NCI-H2227 treated with DMSO at 0.1 percent for 48 hours (cell line): ENCODE measurements around the gene ABCF3.
"Not testable (repeated sequence)": the region's sequence is repeated elsewhere in the genome, so short reads cannot be mapped to it uniquely, and the experiment has no call there.

Experiments
- DNase-seq: peaks from one replicate; lab custom pipeline; 2025; lab: John Stamatoyannopoulos, UW

The ABCF3 gene, protein sequence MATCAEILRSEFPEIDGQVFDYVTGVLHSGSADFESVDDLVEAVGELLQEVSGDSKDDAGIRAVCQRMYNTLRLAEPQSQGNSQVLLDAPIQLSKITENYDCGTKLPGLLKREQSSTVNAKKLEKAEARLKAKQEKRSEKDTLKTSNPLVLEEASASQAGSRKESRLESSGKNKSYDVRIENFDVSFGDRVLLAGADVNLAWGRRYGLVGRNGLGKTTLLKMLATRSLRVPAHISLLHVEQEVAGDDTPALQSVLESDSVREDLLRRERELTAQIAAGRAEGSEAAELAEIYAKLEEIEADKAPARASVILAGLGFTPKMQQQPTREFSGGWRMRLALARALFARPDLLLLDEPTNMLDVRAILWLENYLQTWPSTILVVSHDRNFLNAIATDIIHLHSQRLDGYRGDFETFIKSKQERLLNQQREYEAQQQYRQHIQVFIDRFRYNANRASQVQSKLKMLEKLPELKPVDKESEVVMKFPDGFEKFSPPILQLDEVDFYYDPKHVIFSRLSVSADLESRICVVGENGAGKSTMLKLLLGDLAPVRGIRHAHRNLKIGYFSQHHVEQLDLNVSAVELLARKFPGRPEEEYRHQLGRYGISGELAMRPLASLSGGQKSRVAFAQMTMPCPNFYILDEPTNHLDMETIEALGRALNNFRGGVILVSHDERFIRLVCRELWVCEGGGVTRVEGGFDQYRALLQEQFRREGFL

GRCh38 chr3:184186184-184186901 lies at the start of gene ABCF3:
Gene ABCF3, plus strand, starts transcription at chr3:184186199. Its CDS starts 9 bp downstream, at chr3:184186208.
- DNase-seq, result no peak

DNA sequence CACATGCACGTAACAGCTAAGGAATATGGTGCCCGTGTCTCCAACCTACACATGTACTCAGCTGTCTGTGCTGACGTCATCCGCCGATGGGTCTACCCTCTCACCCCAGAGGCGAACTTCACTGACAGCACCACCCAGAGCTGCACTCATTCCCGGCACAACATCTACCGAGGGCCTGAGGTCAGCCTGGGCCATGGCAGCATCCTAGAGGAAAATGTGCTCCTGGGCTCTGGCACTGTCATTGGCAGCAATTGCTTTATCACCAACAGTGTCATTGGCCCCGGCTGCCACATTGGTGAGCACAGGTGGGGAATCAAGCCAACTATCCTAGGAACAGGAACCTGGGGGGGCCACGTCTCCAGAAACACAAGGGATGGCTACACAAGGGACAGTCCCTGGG lies 45.6 kb upstream of the ABCF3 start:
- DNase-seq, result no peak

- no peak for DNase-seq
These were observed 43.8 kb upstream of the ABCF3 start for GRCh38 chr3:184142199-184142598.

GRCh38 chr3:184143327-184143726 lies 42.7 kb upstream of the ABCF3 start:
- no peak for DNase-seq

DNA sequence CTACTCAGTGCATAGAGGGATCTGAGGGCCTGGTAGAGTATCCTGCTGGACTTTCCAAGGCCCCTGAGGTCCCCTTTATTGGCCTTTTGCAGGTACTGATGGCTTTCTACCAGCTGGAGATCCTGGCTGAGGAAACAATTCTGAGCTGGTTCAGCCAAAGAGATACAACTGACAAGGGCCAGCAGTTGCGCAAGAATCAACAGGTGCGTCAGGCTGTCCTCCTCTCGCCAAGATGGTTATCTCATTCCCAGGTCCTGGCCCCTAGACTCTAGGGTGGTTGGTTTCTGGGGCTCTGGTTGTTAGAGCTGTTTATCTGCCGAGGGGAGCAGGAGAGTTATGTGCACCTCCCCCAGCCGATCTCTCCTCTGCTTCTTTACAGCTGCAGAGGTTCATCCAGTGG lies 41.5 kb upstream of the ABCF3 start:
- no peak for DNase-seq

DNA sequence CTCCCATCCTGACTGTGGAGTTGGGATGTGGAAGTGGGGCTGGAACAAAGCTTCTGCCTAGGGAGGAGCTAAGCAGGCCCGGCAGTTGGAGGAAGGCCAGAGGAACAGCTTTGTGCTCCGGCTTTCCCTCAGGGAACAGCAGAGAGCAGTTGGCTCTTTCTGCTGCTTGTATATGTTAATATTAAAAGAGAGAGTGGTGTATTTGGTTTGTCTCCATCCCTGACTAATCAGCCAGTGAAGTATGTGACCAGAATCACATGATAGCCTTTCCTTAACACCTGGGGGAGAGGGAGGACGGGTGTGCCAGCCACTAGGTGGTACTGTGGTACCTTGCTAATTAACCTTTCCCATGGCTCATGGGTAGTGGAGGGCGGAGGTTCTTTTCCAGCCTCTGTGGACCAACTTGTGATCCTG lies 40.9 kb upstream of the ABCF3 start:
- no peak for DNase-seq

DNA sequence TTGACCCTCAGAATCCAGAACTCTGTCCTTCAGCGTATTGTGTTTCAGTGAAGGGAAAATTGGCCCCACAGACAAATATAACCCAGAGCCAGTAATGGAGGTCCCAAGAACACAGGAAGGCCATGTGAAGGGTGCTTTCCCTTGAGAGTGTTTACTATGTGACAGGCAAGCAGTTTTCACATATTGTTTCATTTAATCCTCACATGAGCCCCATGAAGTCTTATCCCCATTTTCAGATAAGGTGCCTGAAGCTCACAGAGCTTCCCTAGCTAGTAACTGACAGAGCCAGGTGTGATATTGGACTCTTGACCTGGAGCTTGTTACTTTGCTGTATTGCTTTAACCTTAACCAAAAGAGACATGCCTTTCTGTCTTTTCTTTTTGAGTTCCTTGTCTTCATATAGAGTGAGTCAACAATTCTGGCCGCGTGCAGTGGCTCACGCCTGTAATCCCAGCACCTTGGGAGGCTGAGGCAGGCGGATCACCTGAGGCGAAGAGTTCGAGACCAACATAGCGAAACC lies 40.2 kb upstream of the ABCF3 start:
- DNase-seq, result no peak

GRCh38 chr3:184148076-184148475 lies 37.9 kb upstream of the ABCF3 start:
- no peak for DNase-seq

GRCh38 chr3:184149123-184149522 lies 36.9 kb upstream of the ABCF3 start:
- no peak for DNase-seq

DNA sequence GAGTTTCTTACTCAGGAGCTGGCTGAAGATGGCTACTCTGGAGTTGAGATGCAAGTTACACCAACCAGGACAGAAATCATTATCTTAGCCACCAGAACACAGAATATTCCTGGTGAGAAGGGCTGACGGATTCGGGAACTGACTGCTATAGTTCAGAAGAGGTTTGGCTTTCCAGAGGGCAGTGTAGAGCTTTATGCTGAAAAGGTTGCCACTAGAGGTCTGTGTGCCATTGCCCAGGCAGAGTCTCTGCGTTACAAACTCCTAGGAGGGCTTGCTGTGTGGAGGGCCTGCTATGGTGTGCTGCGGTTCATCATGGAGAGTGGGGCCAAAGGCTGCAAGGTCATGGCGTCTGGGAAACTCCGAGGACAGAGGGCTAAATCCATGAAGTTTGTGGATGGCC lies 36.2 kb upstream of the ABCF3 start:
- DNase-seq, result not testable (repeated sequence)

- DNase-seq, result peak; percentile 56
These were observed 30.9 kb upstream of the ABCF3 start, which contains the start of gene DVL3 for GRCh38 chr3:184154885-184155643. Gene DVL3, plus strand, starts transcription at chr3:184155377. Its CDS starts 259 bp downstream, at chr3:184155636.

- no peak for DNase-seq
These were observed 30.1 kb upstream of the ABCF3 start for GRCh38 chr3:184155644-184156521.

DNA sequence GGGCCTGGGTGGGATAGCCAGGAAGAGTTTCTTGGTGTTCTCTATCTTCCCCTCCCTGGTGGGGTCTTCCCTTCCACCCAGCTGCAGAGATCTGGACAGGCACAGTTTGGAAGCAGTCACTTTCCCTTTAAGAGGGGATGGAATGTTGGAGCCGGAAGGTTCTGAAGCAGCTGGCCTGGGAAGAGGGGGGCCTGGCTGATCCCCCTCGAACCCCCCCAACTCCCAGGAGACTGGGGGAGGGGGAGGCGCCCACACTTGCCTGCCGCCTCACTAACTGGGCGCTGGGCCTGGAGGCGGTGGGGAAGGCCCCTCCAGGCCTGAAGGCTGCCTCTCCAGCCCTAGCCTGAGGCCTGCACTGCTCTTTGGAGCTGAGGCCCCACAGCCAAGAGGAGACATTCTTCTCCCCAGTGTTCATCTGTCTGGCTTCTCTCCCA lies 29.5 kb upstream of the ABCF3 start:
- DNase-seq, result no peak

- no peak for DNase-seq
These were observed 28.8 kb upstream of the ABCF3 start for GRCh38 chr3:184157206-184157605.

GRCh38 chr3:184158404-184158803 lies 27.6 kb upstream of the ABCF3 start:
- DNase-seq, result no peak

DNA sequence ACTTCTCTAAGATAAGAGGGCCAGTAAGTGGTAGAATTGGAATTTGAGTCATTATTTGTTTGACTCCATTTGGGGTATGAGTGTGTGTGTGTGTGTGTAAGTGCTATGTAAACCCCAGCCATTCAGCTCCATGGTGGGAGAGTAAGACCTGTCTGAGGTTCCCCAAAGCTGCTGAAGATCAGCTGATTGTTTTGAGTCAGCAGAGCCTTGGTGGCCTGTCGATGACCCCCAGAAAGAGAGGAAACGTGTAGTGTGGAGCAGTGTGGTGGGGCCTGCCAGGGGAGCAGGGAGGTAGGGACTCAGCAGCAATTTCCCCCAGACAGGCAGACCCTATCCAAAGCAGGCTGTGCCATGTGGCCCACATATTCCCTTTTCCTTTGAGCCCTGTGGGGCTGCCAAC lies 25.5 kb upstream of the ABCF3 start:
- DNase-seq, result no peak

- DNase-seq, result not testable (repeated sequence)
These were observed 23.4 kb upstream of the ABCF3 start for GRCh38 chr3:184162571-184163070.

- no peak for DNase-seq
These were observed 21.2 kb upstream of the ABCF3 start for GRCh38 chr3:184164648-184165330.

GRCh38 chr3:184165543-184165942 lies 20.5 kb upstream of the ABCF3 start:
- no peak for DNase-seq

GRCh38 chr3:184166671-184167070 lies 19.3 kb upstream of the ABCF3 start:
- no peak for DNase-seq
